H54 (cell line): ENCODE results near the gene AFG1L.
"Not testable (repeated sequence)": the region's sequence is repeated elsewhere in the genome, so short reads cannot be mapped to it uniquely, and the experiment has no call there.

Experiments used
- DNase-seq: peaks from one replicate; pipeline ENCODE4 v3.0.0; 2011; ENCODE audit warnings: low spot score, mixed read lengths; ENCODE audit not compliant: insufficient read length
- FAIRE-seq: peaks from 3 replicates; lab custom pipeline; 2011; peaks lifted over from hg19 to GRCh38; lab: Jason Lieb, UNC
- POLR2A ChIP-seq: IDR thresholded peaks from 2 replicates; pipeline ENCODE4 v1.6.1; 2011; ENCODE audit warnings: low read depth, mild to moderate bottlenecking, low read length

Gene AFG1L

DNA sequence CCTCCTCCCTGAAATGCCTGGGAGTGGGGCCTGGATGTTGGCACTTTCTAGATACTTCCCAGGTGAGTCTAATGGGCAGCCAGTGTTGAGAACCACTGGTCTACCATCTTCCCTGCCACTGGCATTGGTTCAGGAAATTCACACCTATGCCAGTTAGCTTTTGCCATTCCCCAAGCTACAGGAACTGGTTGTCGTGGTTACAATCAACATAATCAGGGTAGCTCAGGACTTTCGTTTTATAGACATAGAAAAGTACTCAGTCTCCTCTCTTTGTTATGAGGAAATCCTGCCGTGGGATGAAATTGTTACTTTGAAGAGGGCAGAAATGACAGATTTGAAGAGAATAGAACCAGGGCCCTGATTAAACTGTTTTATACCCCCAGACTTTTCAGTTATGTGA, 137.9 kb downstream of the AFG1L start:
- FAIRE-seq = no peak
- DNase-seq = no peak
- TF ChIP-seq POLR2A = no peak

GRCh38 chr6:108434222-108434621, 139.4 kb downstream of the AFG1L start:
- TF ChIP-seq POLR2A = no peak
- FAIRE-seq (no peak), DNase-seq (no peak)

- FAIRE-seq (no peak), DNase-seq (no peak)
- TF ChIP-seq POLR2A = no peak
These were observed 140.5 kb downstream of the AFG1L start for GRCh38 chr6:108435391-108435790.

- FAIRE-seq (no peak), DNase-seq (no peak)
- no peak for TF ChIP-seq POLR2A
These were observed 141.9 kb downstream of the AFG1L start for GRCh38 chr6:108436771-108437170.

- TF ChIP-seq POLR2A = no peak
- peak; percentile 80 for FAIRE-seq
- no peak for DNase-seq
These were observed 143.0 kb downstream of the AFG1L start for GRCh38 chr6:108437821-108438220.

DNA sequence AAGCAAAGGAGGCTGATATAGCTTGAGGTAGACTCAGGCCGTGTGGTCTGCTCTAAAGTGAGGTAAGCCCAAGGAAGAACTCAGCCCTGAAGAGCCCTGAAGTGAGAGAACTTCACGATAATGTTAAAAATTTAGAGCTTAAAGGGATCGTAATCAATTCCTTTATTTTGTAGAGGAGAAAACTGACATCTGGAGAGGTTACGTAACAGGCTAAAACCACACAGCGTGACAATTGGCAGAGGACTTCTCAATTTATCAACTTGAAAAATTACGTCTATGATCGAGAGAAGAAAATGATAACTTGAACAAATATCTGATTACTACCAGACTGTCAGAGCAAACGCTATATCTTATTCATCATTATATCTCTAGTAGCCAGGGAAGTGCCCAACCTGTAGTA, 144.1 kb downstream of the AFG1L start:
- TF ChIP-seq POLR2A = no peak
- FAIRE-seq = no peak
- no peak for DNase-seq

GRCh38 chr6:108441141-108441540, 146.3 kb downstream of the AFG1L start:
- FAIRE-seq = no peak
- no peak for DNase-seq
- no peak for TF ChIP-seq POLR2A

GRCh38 chr6:108442770-108443520, 148.1 kb downstream of the AFG1L start:
- TF ChIP-seq POLR2A = no peak
- no peak for DNase-seq
- FAIRE-seq = no peak

- FAIRE-seq = no peak
- no peak for TF ChIP-seq POLR2A
- DNase-seq = no peak
These were observed 151.8 kb downstream of the AFG1L start for GRCh38 chr6:108446629-108447150.

GRCh38 chr6:108448481-108448880, 153.6 kb downstream of the AFG1L start:
- TF ChIP-seq POLR2A = no peak
- no peak for DNase-seq
- FAIRE-seq = no peak

- DNase-seq, FAIRE-seq: not testable (repeated sequence)
These were observed 154.9 kb downstream of the AFG1L start for GRCh38 chr6:108449717-108450116.

- DNase-seq = no peak
- TF ChIP-seq POLR2A = no peak
- FAIRE-seq = no peak
These were observed 157.0 kb downstream of the AFG1L start for GRCh38 chr6:108451816-108452215.

- FAIRE-seq (no peak), DNase-seq (no peak)
- no peak for TF ChIP-seq POLR2A
These were observed 157.9 kb downstream of the AFG1L start for GRCh38 chr6:108452711-108453195.

DNA sequence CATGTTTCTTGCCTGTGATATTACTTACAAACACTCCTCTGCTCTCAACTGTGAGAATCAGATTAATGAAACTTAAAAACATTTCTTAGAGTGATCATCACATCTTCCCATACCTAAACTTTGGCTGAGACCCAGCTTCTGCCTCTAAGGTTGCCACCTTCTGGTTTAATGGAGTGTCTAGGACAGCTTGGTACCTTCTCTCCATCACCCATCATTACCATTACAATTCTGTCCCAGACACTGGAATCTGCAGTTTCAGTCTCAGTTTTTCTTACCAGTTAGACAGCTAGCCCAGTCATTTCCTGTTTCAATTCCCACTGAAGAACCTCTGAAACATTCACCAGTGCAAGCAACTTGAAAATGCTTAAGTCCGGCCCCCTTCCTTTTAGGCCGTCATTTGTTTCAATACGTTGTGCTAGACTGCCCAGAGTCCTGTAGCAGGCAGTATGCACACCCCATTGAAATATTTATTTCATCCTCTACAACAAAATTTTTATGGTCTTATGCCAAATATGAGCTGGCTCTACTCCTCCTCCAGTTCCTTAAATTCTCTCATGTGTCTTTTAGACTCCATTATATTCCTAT, 158.8 kb downstream of the AFG1L start:
- TF ChIP-seq POLR2A = no peak
- peak; percentile 15 for FAIRE-seq
- DNase-seq = no peak

DNA sequence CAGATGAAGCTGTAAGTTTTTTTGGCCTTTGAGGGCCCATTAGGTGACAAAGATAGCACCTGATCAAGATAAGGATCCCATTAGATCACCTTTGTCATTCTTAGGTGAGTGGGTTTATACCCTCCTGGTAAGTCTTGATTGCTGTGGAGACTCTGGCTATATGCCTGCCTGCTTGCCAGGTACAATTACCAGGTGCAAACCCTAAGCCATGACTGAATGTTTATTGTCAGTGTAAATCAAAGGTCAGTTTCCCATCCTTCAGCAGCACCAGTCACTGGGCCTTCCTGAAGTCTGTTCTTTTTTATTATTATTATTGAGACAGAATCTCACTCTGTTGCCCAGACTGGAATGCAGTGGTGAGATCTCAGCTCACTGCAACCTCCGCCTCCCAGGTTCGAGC, 159.5 kb downstream of the AFG1L start:
- FAIRE-seq = no peak
- no peak for TF ChIP-seq POLR2A
- no peak for DNase-seq
